Measurements from ENCODE around the gene PTPA.

The PTPA gene

DNA sequence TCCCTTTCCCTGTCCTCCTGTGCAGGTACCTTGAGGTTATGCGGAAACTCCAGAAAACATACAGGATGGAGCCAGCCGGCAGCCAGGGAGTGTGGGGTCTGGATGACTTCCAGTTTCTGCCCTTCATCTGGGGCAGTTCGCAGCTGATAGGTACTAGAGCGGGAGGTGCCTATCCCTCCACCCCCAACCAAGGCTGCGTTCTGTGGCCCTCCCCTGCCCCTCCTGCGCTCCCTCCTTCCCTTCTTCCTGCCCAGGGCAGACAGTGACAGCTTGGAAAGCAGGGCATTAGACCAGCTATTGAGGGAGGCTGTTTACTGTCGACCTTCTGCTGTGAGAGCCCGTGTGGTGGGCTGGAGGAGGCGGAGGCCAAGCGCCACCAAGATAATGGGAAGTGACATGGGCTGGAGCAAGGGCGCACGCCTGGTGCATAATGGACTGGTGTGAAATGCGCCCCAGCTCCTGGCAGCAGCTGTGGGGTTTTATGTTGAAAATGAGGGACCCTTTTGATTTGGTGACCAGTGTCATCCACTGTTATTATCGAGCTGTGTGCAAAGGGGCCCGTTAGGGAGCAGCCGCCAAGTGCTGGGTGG is 25.3 kb downstream of the PTPA start (continued):
- no peak for TF ChIP-seq ZNF114 (tag by site-specific recombination; IDR thresholded peaks at IDR 0.05)
- TF ChIP-seq GLI2 (tag by site-specific recombination; IDR thresholded peaks at IDR 0.05; ENCODE audit: borderline replicate concordance, low read depth): no peak
- TF ChIP-seq, protein P1, sequence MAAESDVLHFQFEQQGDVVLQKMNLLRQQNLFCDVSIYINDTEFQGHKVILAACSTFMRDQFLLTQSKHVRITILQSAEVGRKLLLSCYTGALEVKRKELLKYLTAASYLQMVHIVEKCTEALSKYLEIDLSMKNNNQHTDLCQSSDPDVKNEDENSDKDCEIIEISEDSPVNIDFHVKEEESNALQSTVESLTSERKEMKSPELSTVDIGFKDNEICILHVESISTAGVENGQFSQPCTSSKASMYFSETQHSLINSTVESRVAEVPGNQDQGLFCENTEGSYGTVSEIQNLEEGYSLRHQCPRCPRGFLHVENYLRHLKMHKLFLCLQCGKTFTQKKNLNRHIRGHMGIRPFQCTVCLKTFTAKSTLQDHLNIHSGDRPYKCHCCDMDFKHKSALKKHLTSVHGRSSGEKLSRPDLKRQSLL (tag by site-specific recombination; IDR thresholded peaks at IDR 0.05): no peak
- TF ChIP-seq ZNF544 (tag by site-specific recombination; IDR thresholded peaks at IDR 0.05): no peak
- TF ChIP-seq ZNF792 (tag by site-specific recombination; IDR thresholded peaks at IDR 0.05): no peak
- no peak for TF ChIP-seq ZNF48 (tag by site-specific recombination; IDR thresholded peaks at IDR 0.05)

DNA sequence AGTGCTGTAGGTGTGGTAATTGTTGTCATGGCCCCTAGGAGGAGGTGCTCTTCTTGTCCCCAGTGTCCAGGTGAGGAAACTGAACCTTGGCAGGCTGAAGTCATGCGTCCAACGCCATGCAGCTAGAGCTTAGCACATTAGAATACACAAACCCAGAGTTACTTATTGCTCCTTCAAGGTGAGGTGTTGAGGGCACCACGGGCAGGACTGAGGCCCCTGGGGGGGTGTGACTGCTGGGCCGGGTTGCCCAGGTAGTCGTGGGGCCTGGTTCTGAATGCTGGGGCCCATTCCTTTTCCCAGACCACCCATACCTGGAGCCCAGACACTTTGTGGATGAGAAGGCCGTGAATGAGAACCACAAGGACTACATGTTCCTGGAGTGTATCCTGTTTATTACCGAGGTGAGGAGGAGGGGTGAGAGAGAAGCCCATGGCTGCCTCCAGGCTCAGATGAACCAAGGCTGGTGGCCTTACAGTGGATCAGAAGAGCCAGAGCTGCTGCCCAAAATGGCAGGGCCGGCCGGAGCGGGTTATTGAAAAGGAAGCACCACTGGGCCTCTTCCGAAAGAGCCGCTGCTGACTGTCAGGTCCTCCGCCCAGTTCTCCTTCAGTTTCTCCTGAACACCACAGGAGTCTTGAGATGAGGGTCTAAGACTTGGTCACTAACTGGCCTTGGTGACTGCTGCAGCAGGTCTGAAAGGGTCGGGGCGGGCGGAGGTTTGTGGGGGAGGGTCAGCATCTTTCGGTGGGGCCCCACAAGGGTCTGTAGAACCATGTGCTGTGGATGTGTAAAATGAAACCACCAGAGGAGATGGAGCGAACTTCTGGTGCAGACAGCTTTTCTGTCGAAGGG is 26.3 kb downstream of the PTPA start:
- no peaks in the 10 kb centered on the region for H3K9me3 ChIP-seq (ENCODE audit: control insufficient read depth, insufficient read depth, low read depth, low read length)
- ChIA-PET CTCF (interaction anchor here (0.5 to 23.6 kb wide), 13 partner anchors 13 to 1103 kb away, joined by 3 to 507 read pairs (median 4); partner anchors contain the start of genes C9orf50 and NTMT1), POLR2A (interaction anchor here (0.9 to 3.7 kb wide), 3 partner anchors 37 to 488 kb away, joined by 3 to 42 read pairs (median 4); partner anchors contain the start of genes IER5L and NTMT1)
- H3K36me3 ChIP-seq (ENCODE audit: control insufficient read depth in 2 of 2, insufficient read depth in 1 of 2, low read length in 2 of 2): peaks cover 0 to 61% of the 10 kb centered on the region in 2 experiments
- H3K4me3 ChIP-seq (ENCODE audit: low read depth, low read length): no peak overlapping the region
- H3K27ac ChIP-seq (ENCODE audit: extremely low read depth, low read depth, low read length): no peak overlapping the region
- TF ChIP-seq ZNF596 (tag by site-specific recombination; IDR thresholded peaks at IDR 0.05): no peak
- H3K4me1 ChIP-seq (ENCODE audit: control insufficient read depth, insufficient read depth, low read length): peaks cover 13% of the 10 kb centered on the region

DNA sequence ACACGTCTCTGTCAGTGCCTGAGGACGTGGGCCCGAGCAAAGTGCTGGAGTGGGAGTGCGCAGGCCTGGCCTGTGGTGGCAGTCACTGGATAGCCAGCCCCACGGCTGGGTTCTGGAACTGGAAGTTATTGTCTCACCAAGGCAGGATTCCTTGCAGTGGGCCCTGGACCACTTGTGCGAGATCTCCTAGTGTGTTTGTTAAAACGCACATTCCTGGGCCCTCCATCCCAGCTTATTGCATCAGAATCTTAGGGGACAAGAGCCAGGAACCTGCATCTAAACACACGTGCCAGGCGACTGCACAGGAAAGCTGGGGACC is 26.9 kb downstream of the PTPA start:
- POLR2A ChIA-PET: interaction anchor here (1.1 to 3.7 kb wide), 3 partner anchors 37 to 346 kb away, joined by 3 to 42 read pairs (median 3); partner anchors contain the start of gene IER5L
- TF ChIP-seq, protein P2, sequence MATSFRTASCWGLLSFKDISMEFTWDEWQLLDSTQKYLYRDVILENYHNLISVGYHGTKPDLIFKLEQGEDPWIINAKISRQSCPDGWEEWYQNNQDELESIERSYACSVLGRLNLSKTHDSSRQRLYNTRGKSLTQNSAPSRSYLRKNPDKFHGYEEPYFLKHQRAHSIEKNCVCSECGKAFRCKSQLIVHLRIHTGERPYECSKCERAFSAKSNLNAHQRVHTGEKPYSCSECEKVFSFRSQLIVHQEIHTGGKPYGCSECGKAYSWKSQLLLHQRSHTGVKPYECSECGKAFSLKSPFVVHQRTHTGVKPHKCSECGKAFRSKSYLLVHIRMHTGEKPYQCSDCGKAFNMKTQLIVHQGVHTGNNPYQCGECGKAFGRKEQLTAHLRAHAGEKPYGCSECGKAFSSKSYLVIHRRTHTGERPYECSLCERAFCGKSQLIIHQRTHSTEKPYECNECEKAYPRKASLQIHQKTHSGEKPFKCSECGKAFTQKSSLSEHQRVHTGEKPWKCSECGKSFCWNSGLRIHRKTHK (tag by site-specific recombination; IDR thresholded peaks at IDR 0.05): no peak
- peak; percentile 59 for TF ChIP-seq ZBTB20 (tag by site-specific recombination; IDR thresholded peaks at IDR 0.05)
- Histone ChIP-seq H3K4me3 (ENCODE audit: low read depth, low read length) (no peak overlapping the region), H3K27ac (ENCODE audit: extremely low read depth, low read depth, low read length) (no peak overlapping the region), H3K9me3 (ENCODE audit: control insufficient read depth, insufficient read depth, low read depth, low read length) (no peaks in the 10 kb centered on the region), H3K36me3 (ENCODE audit: control insufficient read depth in 2 of 2, insufficient read depth in 1 of 2, low read length in 2 of 2) (peaks cover 0 to 61% of the 10 kb centered on the region in 2 experiments; a peak in 2 of 3 replicates), H3K4me1 (ENCODE audit: control insufficient read depth, insufficient read depth, low read length) (peaks cover 13% of the 10 kb centered on the region)
- CTCF ChIA-PET: interaction anchor here (0.6 to 23.6 kb wide), 20 partner anchors 8 to 1103 kb away, joined by 3 to 507 read pairs (median 4); partner anchors contain the start of genes C9orf50, IER5L and NTMT1

DNA sequence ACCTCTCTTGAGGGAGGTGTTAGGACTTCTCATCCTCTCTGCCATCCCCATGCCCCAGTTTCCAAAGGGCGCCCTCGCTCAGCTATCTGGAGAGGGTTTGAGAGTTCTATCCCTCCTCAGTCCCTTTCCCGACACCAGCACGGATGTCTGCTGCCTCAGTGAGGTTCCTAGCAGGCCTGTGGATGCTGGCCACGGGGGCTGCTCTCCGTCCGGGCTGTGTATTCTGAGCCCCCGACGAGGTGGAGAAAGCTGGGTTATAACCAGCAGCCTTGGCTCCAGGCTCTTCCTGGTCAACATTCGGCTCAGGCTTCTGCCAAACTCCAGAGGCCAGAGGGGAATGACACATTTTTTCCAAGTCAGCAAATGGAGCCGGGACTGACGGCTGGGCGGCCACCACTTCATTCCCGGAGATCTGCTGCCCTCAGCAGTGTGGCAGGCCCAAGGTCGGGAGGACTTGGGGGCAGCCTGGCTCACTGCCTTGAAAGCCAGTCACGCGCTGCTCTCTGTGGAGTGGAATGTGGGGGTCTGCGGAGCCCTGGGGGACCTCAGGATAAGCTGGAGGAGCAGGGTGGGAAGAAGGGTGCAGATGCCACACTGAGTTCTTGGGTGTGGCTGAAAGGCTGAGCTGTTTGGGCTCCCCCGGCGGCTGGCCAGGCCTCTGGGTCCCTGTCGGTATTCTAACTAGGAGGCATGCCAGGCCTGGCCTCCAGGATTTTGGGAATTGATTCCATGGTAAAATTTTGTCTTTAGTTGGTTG is 27.4 kb downstream of the PTPA start:
- Histone ChIP-seq H3K27ac (ENCODE audit: extremely low read depth, low read depth, low read length) (no peak overlapping the region), H3K36me3 (ENCODE audit: control insufficient read depth in 2 of 2, insufficient read depth in 1 of 2, low read length in 2 of 2) (peaks cover 0 to 61% of the 10 kb centered on the region in 2 experiments; a peak in 1 of 3 replicates), H3K4me1 (ENCODE audit: control insufficient read depth, insufficient read depth, low read length) (peaks cover 13% of the 10 kb centered on the region), H3K9me3 (ENCODE audit: control insufficient read depth, insufficient read depth, low read depth, low read length) (no peaks in the 10 kb centered on the region), H3K4me3 (ENCODE audit: low read depth, low read length) (no peak overlapping the region)
- ChIA-PET POLR2A (interaction anchor here (0.9 to 3.7 kb wide), 6 partner anchors 11 to 487 kb away, joined by 3 to 42 read pairs (median 4); partner anchors contain the start of genes IER5L and NTMT1), CTCF (interaction anchor here (0.6 to 23.6 kb wide), 37 partner anchors 8 to 1102 kb away, joined by 3 to 507 read pairs (median 4); partner anchors contain the start of genes C9orf50, IER5L and NTMT1)
- TF ChIP-seq, protein P3, sequence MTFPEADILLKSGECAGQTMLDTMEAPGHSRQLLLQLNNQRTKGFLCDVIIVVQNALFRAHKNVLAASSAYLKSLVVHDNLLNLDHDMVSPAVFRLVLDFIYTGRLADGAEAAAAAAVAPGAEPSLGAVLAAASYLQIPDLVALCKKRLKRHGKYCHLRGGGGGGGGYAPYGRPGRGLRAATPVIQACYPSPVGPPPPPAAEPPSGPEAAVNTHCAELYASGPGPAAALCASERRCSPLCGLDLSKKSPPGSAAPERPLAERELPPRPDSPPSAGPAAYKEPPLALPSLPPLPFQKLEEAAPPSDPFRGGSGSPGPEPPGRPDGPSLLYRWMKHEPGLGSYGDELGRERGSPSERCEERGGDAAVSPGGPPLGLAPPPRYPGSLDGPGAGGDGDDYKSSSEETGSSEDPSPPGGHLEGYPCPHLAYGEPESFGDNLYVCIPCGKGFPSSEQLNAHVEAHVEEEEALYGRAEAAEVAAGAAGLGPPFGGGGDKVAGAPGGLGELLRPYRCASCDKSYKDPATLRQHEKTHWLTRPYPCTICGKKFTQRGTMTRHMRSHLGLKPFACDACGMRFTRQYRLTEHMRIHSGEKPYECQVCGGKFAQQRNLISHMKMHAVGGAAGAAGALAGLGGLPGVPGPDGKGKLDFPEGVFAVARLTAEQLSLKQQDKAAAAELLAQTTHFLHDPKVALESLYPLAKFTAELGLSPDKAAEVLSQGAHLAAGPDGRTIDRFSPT (tag by site-specific recombination; IDR thresholded peaks at IDR 0.05): peak; percentile 12; the same call in 1 of the 2 replicates
- TF ChIP-seq ZBTB21 (tag by site-specific recombination; IDR thresholded peaks at IDR 0.05) (no peak), ZNF776 (tag by site-specific recombination; IDR thresholded peaks at IDR 0.05; ENCODE audit: borderline replicate concordance) (no peak), ZFP41 (tag by site-specific recombination; IDR thresholded peaks at IDR 0.05; ENCODE audit: borderline replicate concordance) (no peak), ZSCAN16 (tag by site-specific recombination; IDR thresholded peaks at IDR 0.05) (no peak), ZNF600 (tag by site-specific recombination; IDR thresholded peaks at IDR 0.05) (no peak), WT1 (tag by site-specific recombination; IDR thresholded peaks at IDR 0.05) (no peak)

All from HEK293 (cell line).